Breast epithelium (tissue), 3 donors: ENCODE results near the gene ALPK3.

ENCODE experiments used
- POLR2A ChIP-seq: fragments of 450-650 bp; IDR thresholded peaks from one replicate; pipeline ENCODE4 v1.6.1; 2016; ENCODE audit warnings: antibody characterized with exemption, mild to moderate bottlenecking, moderate library complexity
- POLR2AphosphoS5 ChIP-seq, 3 donors: sonication (generic); formaldehyde crosslinking; IDR thresholded peaks; one replicate each; pipeline ENCODE4 v1.6.1; 2017; ENCODE audit warnings: antibody characterized with exemption in 3 of 3
- TF ChIP-seq, protein P1 (sequence below), 3 donors: fragments of 450-650 bp; IDR thresholded peaks; one replicate each; pipeline ENCODE4 v1.5.1; 2016 to 2017; ENCODE audit warnings: antibody characterized with exemption in 3 of 3, mild to moderate bottlenecking in 3 of 3, moderate library complexity in 3 of 3

DNA sequence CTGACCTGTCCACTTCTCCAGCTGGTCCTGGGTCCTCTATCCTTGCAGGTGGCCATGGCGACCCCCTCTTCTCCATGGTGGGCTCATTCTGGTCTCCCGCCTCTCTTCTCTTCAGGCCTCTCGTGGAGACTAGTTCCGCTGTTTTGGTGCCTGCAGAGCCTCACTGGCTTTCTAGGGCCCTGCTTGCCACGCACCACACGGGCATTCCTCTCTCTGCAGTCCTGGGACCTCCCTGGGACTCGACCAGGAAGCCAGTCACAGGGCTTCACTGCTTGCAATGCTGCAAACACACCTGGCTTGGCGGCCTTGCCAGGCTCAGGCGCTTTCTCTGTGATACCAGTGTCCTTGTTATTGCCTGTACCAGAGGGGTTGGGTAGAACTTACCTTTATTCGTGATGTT, 76.5 kb downstream of the ALPK3 start:
- TF ChIP-seq, protein P1, sequence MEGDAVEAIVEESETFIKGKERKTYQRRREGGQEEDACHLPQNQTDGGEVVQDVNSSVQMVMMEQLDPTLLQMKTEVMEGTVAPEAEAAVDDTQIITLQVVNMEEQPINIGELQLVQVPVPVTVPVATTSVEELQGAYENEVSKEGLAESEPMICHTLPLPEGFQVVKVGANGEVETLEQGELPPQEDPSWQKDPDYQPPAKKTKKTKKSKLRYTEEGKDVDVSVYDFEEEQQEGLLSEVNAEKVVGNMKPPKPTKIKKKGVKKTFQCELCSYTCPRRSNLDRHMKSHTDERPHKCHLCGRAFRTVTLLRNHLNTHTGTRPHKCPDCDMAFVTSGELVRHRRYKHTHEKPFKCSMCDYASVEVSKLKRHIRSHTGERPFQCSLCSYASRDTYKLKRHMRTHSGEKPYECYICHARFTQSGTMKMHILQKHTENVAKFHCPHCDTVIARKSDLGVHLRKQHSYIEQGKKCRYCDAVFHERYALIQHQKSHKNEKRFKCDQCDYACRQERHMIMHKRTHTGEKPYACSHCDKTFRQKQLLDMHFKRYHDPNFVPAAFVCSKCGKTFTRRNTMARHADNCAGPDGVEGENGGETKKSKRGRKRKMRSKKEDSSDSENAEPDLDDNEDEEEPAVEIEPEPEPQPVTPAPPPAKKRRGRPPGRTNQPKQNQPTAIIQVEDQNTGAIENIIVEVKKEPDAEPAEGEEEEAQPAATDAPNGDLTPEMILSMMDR (IDR thresholded peaks at IDR 0.05): no peak
- no peak for TF ChIP-seq POLR2A
- no peak for TF ChIP-seq POLR2AphosphoS5 (IDR thresholded peaks at IDR 0.05)
